HG02610 (cell line): ENCODE results near the gene EEFSEC.
"Not testable (repeated sequence)": the region's sequence is repeated elsewhere in the genome, so short reads cannot be mapped to it uniquely, and the experiment has no call there.

ENCODE experiments used
- ATAC-seq: cut with Tn5 transposase; IDR thresholded peaks from one replicate; pipeline ENCODE4 v1.9.1; 2021; ENCODE audit warnings: mild to moderate bottlenecking, moderate library complexity; ENCODE audit not compliant: unreplicated experiment

EEFSEC gene

DNA sequence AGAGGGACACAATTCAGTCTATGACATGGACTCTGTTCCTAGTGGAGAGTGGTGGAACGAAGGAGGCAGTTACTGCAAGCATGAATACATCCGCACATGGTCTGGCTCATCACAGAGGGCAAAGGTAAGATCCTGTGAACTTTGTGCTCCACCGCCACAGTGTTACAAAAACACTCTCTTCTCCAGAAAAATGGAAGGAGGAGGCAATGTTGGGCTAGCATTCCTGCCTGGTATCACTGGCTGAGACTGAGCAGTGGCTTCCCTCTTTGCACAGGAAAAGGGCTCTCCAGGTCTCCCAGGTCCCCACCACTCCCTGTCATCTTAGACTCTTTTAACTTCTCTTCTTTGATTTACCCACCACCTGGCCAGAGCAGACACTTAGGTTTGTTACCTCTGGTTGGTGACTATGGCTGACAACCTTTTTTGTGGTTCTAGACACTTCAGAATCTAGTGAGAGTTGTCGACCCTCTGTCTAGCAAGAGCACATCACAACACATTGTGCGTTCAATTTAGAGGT is 1.5 kb upstream of the EEFSEC start:
- no peak for ATAC-seq

DNA sequence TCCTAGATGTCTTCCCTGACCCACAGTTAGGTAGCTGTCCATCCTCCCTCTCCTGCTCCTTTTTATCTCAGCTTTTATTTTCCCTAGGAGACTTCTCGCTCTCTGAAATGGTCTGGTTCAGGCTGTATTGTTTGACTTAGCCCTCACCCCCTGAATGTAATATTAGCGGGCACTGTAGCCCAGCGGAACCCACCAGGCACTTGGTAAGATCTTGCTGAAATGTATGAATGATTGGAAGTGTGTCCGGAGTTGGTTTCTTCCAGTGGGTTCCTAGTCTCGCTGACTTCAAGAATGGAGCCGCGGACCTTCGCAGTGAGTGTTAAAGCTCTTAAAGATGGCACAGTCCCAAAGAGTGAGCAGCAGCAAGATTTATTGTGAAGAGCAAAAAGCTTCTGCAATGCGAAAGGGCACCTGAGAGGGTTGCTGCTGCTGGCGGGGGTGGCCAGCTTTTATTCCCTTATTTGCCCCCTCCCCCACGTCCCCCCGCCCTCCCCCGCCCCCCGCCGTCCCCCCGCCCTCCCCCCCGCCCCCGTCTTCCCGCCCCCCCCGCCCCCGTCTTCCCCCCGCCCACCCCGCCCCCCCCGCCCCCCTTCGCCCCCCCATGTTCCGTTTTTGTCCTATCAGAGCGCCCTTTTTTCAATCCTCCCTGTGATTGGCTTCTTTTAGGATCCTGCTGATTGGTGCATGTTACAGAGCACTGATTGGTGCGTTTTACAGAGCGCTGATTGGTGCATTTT is 694 bp upstream of the EEFSEC start:
- ATAC-seq: no peak

DNA sequence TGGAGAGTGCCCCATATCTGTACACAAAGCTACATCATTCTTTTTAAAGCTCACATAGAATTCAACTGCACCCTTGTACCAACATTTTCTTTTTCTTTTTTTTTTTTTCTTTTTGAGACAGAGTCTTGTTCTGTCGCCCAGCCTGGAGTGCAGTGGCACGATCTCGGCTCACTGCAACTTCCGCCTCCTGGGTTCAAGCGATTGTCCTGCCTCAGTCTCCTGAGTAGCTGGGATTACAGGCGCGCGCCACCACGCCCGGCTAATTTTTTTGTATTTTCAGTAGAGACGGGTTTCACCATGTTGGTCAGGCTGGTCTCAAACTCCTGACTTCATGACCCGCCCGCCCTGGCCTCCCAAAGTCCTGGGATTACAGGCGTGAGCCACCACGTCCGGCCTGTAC is 1.1 kb downstream of the EEFSEC start:
- ATAC-seq: not testable (repeated sequence)

DNA sequence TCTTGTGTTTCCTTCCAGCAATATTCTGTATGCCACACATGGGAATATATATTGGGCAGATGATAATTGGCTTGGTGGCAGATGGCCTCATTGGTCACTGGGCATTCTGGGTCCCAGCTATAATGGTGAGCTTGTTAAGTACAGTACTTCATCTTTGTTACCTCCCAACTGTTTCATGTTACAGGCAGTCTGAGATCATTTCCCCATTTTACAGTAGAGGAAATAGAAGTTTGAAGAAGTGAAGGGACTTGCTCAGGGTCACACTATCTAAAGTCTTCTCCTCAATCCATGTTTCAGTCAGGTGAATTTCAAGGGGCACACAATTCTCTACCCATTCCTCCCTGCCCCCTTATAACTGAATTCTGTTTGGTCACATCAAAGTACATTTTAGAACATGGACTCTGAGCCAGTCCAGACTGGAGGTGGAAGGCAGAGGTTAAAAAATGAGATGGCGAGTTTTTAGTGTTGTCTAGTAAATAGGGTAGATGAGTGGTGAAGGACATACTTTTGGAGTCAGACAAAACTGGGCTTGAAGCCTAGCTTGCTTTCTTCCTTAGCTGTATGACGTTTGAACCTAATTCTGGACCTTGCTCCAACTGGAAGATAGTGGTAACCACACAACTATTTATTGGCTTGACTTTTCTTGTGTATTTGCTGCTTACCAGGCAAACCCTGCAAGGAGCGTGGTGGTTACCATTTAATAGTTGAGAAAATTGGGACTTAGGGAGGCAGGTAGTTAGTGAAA is 2.5 kb downstream of the EEFSEC start:
- no peak for ATAC-seq

DNA sequence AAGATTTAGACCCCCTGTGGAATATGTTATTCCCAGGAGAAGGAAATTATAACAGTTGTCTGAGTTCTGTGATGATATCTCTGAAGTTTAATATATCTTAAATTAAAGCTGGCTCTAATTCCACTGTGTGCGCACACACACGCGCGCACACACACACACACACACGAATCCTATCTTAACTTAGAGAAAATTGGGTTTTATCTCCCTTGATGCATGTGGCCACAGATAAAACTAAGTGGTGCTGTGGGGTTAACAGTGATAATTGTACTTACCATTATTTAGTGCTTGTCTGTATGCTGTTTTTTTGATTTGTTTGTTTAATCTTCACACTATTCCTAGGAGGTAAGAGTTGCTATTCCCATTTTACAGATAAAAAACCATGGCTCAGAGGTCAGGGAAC is 7.4 kb downstream of the EEFSEC start:
- no peak for ATAC-seq

DNA sequence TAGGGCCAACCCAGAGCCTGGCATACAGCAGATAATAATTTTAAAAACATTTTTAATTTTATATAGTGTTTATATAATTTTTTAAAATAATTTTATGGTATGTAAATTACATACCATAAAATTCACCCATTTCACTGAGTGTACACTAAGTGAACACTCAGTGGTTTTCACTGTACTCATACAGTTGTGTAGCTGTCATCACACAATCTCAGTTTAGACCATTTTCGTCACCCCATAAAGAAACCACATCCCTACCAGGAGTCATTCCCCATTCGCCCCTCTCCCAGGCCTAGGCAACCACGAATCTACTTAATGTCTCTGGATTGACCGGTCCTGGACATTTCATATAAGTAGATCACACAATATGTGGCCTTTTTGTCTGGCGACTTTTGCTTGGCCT is 10.2 kb downstream of the EEFSEC start:
- no peak for ATAC-seq

DNA sequence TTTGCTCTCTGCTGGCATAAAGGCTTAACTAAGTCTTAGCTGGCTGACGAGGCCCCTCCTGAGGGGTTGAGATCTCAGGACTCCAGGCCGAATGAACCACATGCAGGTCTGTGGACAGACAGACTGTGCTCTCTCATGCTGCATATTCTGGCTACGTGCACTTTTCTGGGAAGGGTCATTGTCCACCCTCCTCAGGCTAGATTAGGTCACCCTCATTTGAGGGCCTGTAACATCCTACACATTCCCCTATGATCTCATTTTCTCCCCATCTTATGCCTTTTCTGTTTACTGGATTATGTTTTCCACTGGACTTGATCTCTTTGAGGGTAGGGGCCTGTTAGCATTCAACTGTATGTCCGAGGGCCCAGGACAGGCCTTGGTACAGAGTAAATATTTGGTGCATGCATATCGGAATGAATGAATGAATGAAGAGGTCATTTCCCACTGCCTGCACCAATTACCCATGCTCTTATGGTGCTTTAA is 13.7 kb downstream of the EEFSEC start:
- no peak for ATAC-seq

DNA sequence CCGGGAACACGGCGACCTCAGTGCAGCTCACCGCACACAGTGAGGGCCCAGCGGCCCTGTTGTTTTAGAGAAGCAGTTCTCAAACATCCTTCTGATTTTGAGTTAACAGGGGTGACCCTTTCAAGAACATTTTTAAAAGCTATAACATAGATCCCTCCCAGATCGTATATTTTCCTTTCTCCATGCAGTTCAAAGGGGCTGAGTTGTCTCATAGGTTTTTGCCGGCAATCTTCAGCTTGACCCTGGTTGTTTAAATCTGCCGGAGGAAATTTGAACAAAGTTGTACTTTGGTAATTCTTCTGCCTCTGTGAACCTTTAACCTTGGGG is 14.3 kb downstream of the EEFSEC start:
- ATAC-seq: no peak

DNA sequence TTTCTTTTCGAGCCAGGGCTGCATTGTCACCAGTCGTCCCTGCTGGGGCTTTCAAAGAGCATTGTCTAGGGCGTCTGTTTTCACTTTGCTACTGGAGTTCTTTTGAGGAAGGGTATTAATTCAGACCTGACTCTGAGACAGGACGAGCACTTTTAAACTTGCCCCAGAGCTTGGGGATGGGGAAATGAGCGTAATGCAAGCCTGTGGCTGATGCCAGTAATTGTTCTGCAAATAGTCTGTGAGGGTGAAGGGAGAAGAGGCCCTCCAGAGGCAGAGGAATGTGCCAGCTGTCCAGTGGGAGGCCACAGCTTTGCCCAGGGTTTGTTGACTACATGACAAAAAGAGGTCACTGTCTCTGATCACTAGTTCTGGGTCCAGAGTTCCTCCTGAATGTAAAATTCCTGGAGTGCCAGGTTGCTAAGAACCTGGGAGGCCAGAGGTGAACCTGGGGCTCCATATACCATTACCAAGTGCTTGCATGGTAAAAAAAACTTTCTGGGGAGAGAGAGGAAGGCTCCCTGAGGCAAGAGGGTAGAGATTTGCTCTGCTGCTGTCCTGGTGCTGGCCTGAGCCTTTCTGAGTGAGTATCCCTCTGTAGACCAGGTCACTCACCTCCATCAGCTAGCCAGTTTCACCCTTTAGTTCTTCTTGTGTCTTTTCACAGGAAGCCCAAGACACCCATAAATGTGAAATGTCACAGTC is 14.8 kb downstream of the EEFSEC start:
- no peak for ATAC-seq

DNA sequence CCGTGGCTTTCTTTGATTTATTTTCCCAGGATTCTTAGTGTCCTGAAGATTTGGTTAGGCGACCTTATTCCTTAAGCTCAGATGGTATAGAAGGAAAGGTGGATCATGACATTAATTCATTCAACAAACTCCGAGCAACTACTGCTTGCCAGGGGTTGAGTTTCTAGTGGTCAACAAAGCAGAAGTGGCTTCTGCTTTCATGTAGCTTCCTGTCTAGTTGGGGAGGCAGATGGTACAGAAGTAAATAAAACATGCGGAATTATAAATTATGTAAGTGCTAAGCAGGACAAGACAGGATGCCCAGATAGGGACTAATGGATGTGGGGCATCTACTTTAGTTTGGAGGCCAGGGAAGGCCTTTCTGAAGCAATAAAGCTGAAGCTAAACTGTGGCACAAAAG is 15.6 kb downstream of the EEFSEC start:
- ATAC-seq: no peak

DNA sequence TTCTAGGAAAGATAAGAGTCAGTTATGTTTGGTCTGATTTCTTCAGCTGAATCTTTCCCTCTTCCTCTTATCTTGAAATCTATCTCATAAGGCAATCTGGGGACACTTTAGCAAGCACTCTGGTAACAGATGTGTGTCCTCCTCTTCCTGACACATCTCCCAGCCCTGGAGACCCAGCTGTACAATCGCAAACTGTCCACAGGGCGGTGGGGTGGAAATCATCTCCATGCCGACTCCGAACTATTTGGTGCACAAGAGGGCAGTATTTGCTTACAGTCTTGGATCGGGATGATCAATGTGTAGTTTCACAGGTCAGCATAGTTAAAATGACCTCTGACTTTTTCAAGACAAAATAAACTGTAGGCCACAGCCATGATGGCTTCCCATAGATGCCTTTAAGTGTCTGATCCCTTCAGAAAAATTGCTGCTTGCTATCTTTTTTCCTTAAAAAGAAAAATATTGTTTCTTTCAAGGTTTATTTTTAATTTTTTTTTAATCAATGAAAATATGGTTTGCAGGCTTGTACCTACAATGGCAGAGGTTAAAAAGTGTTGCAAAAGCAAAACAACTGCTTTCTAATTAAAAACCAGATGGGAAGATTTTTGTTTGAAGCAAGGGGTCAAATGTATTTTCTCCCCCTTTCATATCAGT is 17.7 kb downstream of the EEFSEC start:
- ATAC-seq: no peak

DNA sequence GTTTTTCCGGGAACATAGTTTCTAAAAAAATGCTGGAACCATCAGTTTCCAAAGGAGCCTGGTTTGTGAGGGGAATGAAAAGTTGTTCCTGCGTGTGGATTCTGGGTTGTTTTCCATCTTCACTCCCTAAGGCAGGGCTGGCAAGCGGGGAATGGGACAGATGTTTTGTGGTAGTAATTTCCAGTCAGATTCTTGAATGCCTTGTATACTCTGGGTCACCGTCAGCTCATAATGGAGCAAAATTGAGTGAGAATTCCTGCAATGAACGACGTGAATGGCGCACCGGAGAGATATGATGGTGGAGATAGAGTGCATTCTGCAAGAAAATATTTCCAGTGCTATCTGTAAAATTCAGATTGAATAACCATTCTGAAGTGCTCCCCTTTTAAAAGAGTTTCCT is 19.9 kb downstream of the EEFSEC start:
- no peak for ATAC-seq

DNA sequence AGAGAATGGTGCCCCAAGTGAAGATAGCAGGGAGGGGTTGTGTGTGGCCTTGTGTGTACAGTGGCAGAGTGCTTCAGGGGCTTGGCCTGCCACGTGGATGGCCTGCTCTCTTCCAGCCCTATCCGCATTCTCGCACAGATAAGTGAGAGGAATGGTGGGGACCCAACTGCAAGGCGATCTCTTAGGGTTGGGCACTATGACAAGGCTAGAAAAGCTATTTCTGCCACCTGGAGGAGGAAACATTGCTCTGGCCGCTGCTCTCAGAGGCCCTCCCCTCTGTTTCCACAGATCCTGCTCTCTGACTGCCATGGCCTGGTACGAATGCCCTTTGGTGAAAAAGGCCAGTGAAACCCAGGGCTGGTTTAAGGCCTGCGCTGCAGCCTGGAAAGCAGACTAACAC is 20.6 kb downstream of the EEFSEC start:
- ATAC-seq: no peak

DNA sequence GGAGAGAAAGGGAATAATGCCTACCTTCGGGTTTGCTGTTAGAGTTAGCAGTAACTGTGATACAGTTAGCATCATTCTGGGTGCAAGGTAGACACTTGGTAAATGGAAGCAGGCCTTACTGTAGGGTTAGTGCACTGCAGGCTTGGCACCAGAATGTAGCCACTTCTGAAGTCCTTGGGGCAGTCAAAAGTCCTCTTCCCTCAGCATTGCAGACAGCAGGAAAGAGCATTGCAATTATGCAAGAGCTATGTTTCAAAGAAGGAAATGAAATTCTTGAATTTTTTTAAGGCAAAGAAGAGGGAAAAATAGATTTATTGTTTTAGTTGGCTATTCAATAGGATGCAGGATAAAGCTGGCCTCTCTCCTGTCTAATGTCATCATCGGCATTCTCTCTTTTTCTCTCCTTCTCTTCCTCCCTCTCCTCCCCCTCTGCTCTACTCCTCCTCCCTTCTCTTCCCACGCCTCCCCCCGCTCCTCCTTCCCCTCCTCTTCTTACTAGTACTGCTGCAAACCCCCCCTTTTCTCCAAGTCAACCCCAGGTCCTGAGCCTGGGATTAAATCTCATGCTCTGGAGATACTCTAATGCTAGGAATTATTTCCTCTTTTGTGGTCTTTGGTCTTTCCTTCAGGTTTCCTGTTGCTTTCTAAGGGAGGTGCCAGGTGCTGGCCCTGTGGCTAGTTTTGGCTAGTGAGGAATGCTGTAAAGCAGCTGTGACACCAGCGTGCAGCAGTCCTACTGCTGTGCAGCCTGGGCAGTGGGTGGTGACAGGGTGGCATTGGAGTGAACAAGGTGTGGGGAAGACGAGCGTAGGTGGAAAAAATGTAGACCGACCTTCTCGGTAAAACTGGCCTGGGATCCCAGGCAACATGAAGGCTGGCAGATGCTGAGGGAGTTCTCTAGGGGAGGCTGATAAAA is 21.7 kb downstream of the EEFSEC start:
- no peak for ATAC-seq

DNA sequence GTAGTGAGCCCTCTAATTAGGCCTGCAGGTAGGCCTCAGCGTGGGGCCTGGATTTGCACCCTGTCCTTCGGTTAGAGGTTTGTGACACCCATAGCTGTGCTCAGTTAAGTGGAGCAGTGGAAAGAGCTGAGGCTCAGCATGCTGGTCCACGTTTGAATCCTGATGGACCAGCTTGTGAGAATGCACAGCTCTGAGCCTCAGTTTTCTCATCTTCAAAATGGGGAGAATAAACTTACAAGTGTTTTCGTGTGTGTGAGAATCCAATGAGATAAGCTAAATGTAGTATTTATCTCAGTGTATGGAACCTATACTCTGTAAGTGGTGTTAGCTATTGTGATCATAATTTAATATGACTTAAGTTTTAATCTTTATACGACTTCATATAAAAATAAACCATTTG is 22.5 kb downstream of the EEFSEC start:
- ATAC-seq: no peak

DNA sequence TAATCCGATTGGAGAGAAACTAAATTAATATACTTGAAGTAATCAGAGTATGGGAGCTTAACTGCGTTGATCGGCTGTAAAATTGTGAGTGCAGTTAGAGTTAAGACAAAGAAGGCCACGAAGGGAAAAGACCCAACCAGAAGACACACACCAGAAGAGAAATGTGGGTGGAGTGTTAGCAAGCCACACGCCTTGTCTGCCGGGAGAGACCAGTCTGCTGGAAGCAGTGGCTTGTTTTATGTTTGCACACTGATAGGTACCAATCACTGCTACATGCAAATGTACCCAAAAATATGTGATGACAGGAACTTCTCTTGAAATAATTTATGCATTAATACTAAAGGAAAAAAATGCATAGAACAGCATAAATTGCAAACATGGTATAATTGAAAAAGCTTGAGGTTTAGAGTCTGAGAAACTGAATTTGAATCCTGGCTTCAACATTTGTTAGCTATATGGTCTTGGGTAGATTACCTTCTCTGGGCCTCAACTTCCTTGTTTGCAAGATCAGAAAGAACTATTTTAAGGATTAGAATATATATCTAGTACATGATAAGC is 23.1 kb downstream of the EEFSEC start:
- no peak for ATAC-seq

DNA sequence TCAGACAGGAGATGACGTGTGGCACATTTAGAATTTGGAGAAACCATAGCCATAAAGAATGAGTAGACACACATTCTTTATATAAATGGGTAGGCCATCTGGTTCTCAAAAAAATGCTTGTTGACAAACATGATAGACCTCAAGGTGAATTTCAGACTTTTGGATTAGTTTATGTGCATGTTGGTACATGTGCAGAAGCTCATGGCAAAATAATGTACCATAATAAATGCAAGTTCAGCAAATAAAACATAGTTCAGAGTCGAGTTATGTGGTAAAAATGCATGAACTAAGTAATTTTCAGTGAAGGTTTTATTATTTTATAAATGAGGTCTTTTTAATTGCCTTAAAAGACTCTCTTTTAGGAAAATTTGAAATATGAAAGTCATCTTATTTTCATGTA is 24.6 kb downstream of the EEFSEC start:
- no peak for ATAC-seq

DNA sequence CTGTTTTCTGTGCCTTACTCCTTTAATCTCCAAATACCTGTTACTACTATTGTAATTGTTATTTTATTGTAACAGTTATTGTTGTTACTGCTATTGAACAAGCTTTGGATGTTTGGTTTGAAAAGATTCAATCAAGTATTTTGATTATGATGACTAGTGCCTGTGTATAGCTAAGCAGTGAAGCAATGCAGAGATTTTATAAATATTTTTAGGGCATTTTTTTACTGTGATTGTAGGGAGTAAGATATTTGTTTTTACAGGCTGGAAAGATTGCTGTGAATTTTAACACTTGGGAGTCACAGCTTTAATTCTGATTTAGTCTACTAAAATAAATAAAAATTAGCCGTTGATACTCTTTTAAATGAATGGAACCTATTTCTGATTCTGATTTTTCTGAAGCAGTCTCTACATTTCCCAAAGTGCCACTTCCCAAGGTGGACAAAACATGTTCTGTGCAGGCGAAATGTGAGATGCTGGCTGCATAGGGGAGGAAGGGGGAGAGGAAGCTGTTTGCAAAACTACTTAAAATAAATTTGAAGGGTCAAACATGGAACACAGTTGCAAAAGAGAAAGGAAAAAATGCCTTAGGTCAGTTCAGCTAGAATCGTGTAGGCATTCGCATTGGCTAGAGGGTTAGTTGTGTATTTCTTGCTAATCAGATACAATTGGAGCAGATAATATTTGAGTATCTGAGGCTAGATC is 25.7 kb downstream of the EEFSEC start:
- no peak for ATAC-seq

DNA sequence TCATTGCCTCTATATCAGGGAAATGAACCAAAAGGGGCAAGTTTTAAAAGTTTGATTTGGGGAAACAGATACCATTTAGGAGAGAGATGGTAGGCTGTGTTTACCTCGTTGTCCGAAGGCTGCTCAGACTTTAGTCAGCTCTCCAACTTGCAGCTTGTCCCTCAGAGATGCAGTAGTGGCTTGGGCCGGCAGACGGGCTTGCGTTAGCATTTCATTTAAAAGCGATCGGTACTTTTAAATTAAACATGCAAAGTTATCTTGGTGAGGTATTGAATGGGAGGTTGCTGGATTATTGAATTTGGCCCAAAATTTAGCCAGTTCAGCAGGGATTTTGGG is 26.2 kb downstream of the EEFSEC start:
- no peak for ATAC-seq
